HG03159 (cell line): ENCODE data around the gene ITGBL1.

Source experiments
- ATAC-seq: cut with Tn5 transposase; IDR thresholded peaks from one replicate; pipeline ENCODE4 v1.9.1; 2021; ENCODE audit warnings: mild to moderate bottlenecking, moderate library complexity; ENCODE audit not compliant: unreplicated experiment

The ITGBL1 gene

GRCh38 chr13:101450749-101451130 is 1.7 kb upstream of the ITGBL1 start:
- ATAC-seq: no peak

DNA sequence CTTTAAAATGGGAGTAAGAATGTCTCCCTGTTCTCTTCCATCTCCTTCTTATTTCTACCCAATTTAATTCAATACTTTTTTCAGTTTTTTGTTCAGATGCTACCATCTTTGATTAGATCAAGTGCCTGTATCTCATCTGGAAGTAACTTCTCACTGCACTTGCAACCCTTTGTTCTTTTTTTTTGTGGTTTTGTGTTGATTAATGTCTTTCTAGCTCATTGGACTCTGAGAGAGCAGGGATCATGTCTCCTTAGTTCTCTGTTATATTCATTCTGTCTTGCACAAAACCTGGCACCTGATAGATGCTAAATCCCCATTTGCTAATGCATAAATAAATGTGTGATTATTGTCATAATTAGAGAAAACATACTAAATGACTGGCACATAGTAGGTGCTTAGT is 834 bp upstream of the ITGBL1 start:
- ATAC-seq: no peak

DNA sequence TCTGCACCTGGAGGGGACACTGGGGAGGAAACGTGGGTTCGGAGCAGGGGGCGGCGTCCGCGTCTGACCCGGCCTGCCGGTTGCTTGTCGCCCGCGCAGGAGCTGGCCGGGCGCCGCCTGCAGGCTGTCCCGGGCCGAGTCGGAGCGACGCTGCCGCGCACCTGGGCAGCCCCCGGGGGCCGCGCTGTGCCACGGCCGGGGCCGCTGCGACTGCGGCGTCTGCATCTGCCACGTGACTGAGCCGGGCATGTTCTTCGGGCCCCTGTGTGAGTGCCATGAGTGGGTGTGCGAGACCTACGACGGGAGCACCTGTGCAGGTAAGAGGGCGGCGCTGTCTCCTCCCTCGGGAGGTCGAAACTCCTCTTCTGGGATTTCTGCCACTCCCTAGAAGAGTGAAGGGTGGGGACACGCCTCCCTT is 1.3 kb downstream of the ITGBL1 start:
- ATAC-seq: peak; percentile 41

DNA sequence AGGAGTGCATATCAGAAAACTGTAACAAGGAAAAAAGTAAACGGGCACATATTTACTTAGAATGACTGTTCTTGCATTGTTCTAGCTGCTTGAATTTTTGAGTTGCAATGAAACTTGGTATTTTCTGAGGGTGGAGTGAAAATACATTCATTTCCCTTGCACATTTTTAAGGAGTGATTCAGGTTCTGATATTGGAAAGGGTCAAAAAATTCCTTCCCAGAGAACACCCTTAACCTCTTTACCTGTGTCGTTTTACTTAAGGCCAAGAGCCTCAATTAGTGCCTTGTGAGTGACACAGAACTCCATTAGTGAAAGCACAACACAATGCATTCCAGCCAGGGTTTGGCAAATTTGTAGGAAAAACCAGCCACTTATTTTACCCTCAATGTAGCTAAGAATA is 2.3 kb downstream of the ITGBL1 start:
- ATAC-seq: no peak

DNA sequence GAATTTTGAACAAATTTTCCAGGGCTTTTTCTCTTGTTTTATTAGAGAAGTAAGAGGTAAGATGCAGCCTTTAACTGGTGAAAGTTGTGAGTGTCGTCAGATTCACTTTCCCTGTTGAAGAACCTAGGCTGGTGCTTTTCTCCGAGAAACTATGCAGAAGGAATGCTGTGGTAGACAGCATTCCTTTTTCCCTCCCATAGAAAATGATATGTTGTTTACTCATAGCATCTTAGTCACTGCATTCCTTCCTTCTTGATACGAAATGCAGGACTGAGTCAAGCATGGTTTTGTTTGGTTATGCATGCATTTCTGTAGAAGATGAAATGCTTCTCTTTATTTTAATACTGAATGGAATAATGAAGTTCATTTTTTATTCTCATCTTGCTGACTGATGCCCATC is 3.4 kb downstream of the ITGBL1 start:
- no peak for ATAC-seq

GRCh38 chr13:101457176-101457575 is 4.7 kb downstream of the ITGBL1 start:
- ATAC-seq: no peak

DNA sequence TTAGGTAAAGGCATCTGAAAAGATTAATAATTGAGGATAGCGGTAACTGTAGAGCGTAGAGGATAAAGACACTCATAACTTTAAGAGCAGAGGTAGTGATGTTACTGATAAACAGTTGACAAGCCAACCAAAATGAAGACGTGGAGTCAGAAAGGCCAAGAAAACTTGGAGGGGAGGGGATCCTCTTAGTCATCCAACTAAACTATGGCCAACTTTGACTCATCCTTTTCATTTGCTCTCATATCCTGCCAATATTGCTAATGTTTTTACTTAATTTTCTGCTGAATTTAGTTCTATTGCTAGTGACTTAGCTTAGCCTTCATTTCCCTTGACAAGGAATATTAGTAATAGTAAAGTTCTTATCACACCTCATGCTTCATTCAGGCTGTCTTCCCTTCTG is 13.4 kb downstream of the ITGBL1 start:
- ATAC-seq: no peak

- no peak for ATAC-seq
Measured at GRCh38 chr13:101467415-101467814, 14.9 kb downstream of the ITGBL1 start.

DNA sequence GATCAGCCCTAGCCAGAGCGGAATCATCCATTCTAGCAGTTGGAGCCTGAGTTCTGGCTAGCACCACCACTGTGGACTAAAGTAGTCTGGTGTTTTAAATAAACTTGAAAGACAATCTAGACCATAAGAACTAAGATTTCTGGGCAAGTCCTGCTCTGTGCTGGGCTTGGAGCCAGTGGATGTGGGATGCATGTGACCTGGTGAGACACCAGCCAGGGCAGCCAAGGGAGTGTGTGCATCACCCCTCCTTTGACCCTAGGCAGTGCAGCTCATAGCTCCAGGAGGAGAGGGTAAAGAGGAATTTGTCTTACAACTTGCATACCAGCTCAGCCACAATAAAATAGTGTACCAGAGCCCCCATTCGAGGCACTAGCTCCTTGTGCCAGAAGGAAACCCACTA is 21.0 kb downstream of the ITGBL1 start:
- ATAC-seq: no peak

DNA sequence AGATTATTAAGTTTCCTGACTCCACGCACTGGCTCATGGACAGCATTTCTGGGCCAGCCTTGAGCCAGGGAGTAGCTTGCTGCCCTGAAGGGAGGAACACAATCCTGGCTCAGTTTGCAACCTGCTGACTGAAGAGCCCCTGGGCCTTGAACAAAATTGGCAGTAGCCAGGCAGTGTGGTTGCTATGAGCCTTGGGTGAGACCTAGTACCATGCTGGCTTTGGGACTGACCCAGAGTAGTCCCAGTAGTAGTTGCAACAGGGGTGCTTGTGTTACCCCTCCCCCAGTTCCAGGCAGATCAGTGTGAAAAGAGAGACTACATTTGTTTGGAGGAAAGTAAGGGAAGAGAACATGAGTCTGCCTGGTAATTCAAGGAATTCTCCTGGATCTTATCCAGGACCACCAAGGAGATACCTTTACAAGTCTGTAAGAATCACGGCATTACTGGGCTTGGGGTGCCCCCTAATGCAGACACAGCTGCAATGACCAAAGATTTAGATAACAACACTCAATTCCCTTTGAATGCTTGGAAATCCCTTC is 22.0 kb downstream of the ITGBL1 start:
- ATAC-seq: no peak

- ATAC-seq: no peak
Measured at GRCh38 chr13:101475536-101475935, 23.1 kb downstream of the ITGBL1 start.

DNA sequence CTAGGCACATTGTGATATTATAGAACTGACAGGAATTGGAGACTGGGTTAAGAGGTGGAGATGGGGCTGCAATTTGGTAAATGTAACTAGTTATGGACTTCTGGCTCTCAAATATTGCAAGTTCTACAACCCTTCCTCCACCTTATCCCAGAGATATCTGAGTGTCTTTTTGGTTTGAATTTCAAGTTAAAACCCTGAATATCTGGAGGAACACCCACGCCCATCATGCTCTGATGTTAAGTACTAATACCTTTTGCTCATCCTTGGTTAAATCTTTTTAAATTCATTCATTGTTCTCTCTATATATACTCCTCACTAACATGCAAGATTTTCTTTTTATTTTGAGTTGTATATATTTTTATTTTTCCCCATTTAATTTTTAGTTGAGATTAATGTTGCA is 28.9 kb downstream of the ITGBL1 start:
- ATAC-seq: no peak

GRCh38 chr13:101486708-101487437 is 34.4 kb downstream of the ITGBL1 start:
- no peak for ATAC-seq

- no peak for ATAC-seq
Measured at GRCh38 chr13:101487438-101487830, 35.0 kb downstream of the ITGBL1 start.

DNA sequence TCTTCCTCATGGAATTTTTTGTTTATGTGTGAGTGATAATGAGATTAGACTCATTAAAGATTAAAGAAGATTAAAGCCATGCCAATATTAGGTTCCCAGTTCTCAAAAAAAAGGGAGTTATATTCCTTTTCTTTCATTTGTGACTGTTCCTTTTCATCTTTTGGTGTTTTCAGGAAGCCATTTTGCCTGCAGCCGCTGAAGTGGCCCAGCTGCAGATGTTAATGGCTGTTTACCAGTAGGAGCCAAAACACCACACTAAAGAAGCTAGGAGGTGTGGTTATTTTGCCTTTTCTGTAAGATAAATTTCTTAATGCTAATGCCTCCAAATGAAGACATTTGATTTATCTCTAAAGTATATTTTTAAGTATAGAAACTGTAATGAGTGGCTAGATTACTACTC is 36.3 kb downstream of the ITGBL1 start:
- ATAC-seq: no peak

DNA sequence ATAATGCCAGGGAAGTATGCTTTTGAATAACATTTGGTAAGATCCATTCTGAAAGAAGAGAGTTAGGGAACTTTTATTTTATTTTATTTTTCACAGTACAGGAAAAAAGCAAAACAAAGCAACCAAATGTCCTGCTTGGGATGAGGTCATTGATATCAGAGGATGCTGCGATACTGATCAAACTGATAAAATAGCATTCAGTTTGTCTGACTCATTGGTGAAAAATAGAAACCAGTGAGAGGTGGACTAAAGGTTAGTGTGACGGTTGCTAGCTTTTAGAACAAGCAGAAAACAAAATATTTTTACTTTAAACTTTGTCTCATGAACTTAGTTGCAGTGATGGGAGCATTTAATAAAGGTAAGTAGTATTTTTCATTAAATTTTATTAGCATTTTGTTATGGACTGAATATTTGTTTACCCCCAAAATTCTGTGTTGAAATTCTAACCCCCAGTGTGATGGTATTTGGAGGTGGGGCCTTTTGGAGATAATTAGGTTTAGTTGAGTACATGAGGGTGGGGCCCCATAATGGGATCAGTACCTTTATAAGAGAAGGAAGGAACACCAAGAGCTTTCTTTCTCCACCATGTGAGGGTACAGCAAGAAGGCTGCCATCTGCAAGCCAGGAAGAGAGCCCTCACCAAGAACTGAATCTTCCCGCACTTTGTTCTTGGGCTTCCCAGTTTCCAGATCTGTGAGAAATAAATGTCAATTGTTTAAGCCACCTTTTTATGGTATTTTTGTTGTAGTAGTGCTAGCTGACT is 37.3 kb downstream of the ITGBL1 start:
- ATAC-seq: no peak

DNA sequence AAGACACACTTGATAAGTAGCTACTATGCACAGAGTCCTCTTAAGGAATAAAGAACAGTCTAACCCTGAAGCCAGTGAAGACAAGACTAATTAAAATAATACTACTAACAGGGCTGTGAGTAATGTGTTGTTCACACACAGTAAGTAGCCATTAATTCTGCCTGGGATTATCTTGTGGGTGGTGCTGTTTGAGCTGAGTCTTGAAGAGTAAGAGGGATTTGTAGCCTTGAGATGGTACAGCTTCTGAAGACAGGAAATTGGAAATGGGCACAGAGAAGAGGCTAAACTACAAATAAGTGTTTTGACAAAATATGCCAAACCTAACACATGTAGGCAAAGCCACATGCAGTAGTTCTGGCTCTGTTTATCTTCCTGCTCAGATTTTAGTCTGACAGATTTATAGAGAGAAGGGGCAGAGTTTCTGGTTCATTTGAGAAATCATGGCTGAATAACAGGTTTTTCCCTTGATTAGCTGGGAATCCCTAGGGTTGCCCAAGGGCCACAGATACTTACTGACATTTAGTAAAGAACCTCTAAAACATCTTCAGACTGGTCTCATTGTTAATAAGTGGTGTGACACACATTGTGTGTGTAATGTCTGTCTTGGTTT is 38.0 kb downstream of the ITGBL1 start:
- ATAC-seq: no peak

- ATAC-seq: no peak
Measured at GRCh38 chr13:101492251-101492910, 39.9 kb downstream of the ITGBL1 start.

GRCh38 chr13:101493541-101493940 is 41.1 kb downstream of the ITGBL1 start:
- no peak for ATAC-seq

GRCh38 chr13:101499406-101499805 is 46.9 kb downstream of the ITGBL1 start:
- ATAC-seq: no peak

DNA sequence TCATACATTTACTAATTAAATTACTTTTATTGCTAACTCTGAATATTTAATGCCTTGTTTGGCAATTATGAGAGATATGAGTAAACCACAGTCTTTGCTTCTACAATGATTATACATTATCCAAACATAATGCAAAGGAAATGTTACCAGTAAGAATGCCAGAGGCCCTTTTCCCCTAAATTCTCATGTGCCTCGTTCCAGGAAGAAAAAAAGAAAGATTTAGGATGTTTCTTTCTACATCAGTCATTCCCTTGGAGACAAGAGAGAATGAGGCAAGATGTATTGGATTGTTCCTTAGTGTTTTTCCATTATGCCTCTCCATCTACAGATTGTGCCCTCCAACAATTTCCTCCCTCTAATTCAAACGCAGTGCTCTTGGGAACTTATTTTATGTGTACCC is 50.1 kb downstream of the ITGBL1 start:
- no peak for ATAC-seq
